IMR-90 (cell line): ENCODE measurements around the gene EIF1AD. TPM values are rescaled to one million over a fixed set of nuclear protein-coding genes. Genes with fewer than 3 reads are reported as not detected.

Experiments
- ATAC-seq: fragments of 200-7000 bp; cut with Tn5 transposase; 2 replicates; pipeline ENCODE4 v1.9.1; 2020; ENCODE audit warnings: low read depth, mild to moderate bottlenecking, moderate library complexity
- BruUV-seq: library from RNA; stranded (reverse); fragments of 400-500 nt; replicated peaks from 2 replicates; lab custom pipeline; 2021; lab: Mats Ljungman, UMichigan
- CTCF ChIA-PET: fragments of 300-600 bp; formaldehyde crosslinking; extraction: SDS; loops from one replicate; lab custom pipeline; 2021; ENCODE audit warnings: antibody characterized with exemption; lab: Yijun Ruan, JAX
- POLR2A ChIA-PET: fragments of 300-600 bp; sonication (Branson Sonifier 250); formaldehyde crosslinking; loops from one replicate; lab custom pipeline; 2022; ENCODE audit warnings: antibody characterized with exemption; ENCODE audit not compliant: unreplicated experiment; lab: Charles Lee
- DNase-seq: peaks from one replicate; pipeline ENCODE4 v3.0.0; 2013
- H2AFZ ChIP-seq: replicated peaks from 2 replicates; pipeline ENCODE3; 2013; ENCODE audit warnings: low read length, mild to moderate bottlenecking; ENCODE audit not compliant: poor library complexity
- H2AK5ac ChIP-seq: 2 replicates; pipeline ENCODE4 v1.6.1; 2013; ENCODE audit warnings: low read depth, low read length, inconsistent platforms
- H2AK9ac ChIP-seq: replicated peaks from 2 replicates; pipeline ENCODE3; 2013; ENCODE audit warnings: mild to moderate bottlenecking, low read depth, low read length, moderate library complexity; ENCODE audit not compliant: poor library complexity
- H2BK120ac ChIP-seq: 2 replicates; pipeline ENCODE4 v1.6.1; 2013; ENCODE audit warnings: low read depth, low read length, inconsistent platforms
- H2BK15ac ChIP-seq: 3 replicates; pipeline ENCODE4 v1.6.1; 2013; ENCODE audit warnings: low read depth, low read length, inconsistent platforms
- H2BK20ac ChIP-seq: 2 replicates; pipeline ENCODE4 v1.6.1; 2013; ENCODE audit warnings: low read depth, mild to moderate bottlenecking, inconsistent platforms, low read length, moderate library complexity
- H2BK5ac ChIP-seq: 2 replicates; pipeline ENCODE4 v1.6.1; 2013; ENCODE audit warnings: mild to moderate bottlenecking, low read depth, low read length, inconsistent platforms; ENCODE audit not compliant: poor library complexity, severe bottlenecking
- H3K14ac ChIP-seq: replicated peaks from 2 replicates; pipeline ENCODE4 v1.6.1; 2013; ENCODE audit warnings: low read depth, low read length, inconsistent platforms
- H3K18ac ChIP-seq: 2 replicates; pipeline ENCODE4 v1.6.1; 2013; ENCODE audit warnings: low read depth, low read length, control low read depth
- H3K23ac ChIP-seq: 2 replicates; pipeline ENCODE4 v1.6.1; 2013; ENCODE audit warnings: low read depth, low read length, inconsistent platforms
- H3K27ac ChIP-seq: 2 replicates; pipeline ENCODE4 v1.5.1; 2013; ENCODE audit warnings: mild to moderate bottlenecking, control low read depth, low read length; ENCODE audit not compliant: insufficient read depth
- H3K27me3 ChIP-seq: 2 replicates; pipeline ENCODE4 v1.6.1; 2013; ENCODE audit warnings: low read length; ENCODE audit not compliant: control insufficient read depth, insufficient read depth
- H3K36me3 ChIP-seq: 2 replicates; pipeline ENCODE4 v1.6.1; 2013; ENCODE audit warnings: low read length, mixed read lengths; ENCODE audit not compliant: control insufficient read depth, insufficient read depth
- H3K4ac ChIP-seq: 2 replicates; pipeline ENCODE4 v1.6.1; 2013; ENCODE audit warnings: low read depth, low read length, inconsistent platforms
- H3K4me1 ChIP-seq: 2 replicates; pipeline ENCODE4 v1.6.1; 2013; ENCODE audit warnings: low read length, mixed read lengths; ENCODE audit not compliant: control insufficient read depth, insufficient read depth
- H3K4me2 ChIP-seq: 2 replicates; pipeline ENCODE4 v1.6.1; 2013; ENCODE audit warnings: low read depth, mild to moderate bottlenecking, control low read depth, low read length, moderate library complexity
- H3K4me3 ChIP-seq: 2 replicates; pipeline ENCODE4 v1.5.1; 2013; ENCODE audit warnings: low read depth, mild to moderate bottlenecking, control low read depth, low read length, moderate library complexity; ENCODE audit not compliant: insufficient read depth
- H3K56ac ChIP-seq: 2 replicates; pipeline ENCODE4 v1.6.1; 2013; ENCODE audit warnings: low read length, inconsistent platforms; ENCODE audit not compliant: insufficient read depth; ENCODE audit errors: extremely low read depth
- H3K79me1 ChIP-seq, 2 experiments: 2 replicates each; pipeline ENCODE4 v1.6.1; 2013; ENCODE audit warnings: low read length in 2 of 2, inconsistent platforms in 1 of 2, low read depth in 1 of 2
- H3K9ac ChIP-seq: 2 replicates; pipeline ENCODE4 v1.6.1; 2013; ENCODE audit warnings: low read depth, low read length, control low read depth
- H3K9me1 ChIP-seq: 2 replicates; pipeline ENCODE4 v1.6.1; 2013; ENCODE audit warnings: low read length, inconsistent platforms; ENCODE audit not compliant: insufficient read depth
- H3K9me3 ChIP-seq: 2 replicates; pipeline ENCODE4 v1.6.1; 2013; ENCODE audit warnings: low read length; ENCODE audit not compliant: control insufficient read depth, insufficient read depth
- H4K20me1 ChIP-seq: 2 replicates; pipeline ENCODE4 v1.6.1; 2013; ENCODE audit warnings: low read length, inconsistent platforms; ENCODE audit not compliant: insufficient read depth
- H4K5ac ChIP-seq: 2 replicates; pipeline ENCODE4 v1.6.1; 2013; ENCODE audit warnings: mild to moderate bottlenecking, low read depth, low read length, control low read depth
- H4K8ac ChIP-seq, 2 experiments: 2 replicates each; pipeline ENCODE4 v1.6.1; 2013; ENCODE audit warnings: low read depth in 2 of 2, low read length in 2 of 2, control low read depth in 1 of 2, inconsistent platforms in 1 of 2
- H4K91ac ChIP-seq: 2 replicates; pipeline ENCODE4 v1.6.1; 2013; ENCODE audit warnings: low read depth, low read length, inconsistent platforms; ENCODE audit not compliant: insufficient read depth
- CEBPB ChIP-seq: IDR thresholded peaks from 2 replicates; pipeline ENCODE4 v1.6.1; 2012; ENCODE audit warnings: low read depth, low read length, improper control_type of control experiment
- CHD1 ChIP-seq: IDR thresholded peaks from 2 replicates; pipeline ENCODE4 v1.6.1; 2012; ENCODE audit warnings: low read depth, low read length, improper control_type of control experiment
- CTCF ChIP-seq: conservative IDR thresholded peaks from 2 replicates; pipeline ENCODE4 v1.5.1; 2012; ENCODE audit warnings: mild to moderate bottlenecking, low read depth, low read length, improper control_type of control experiment
- MAFK ChIP-seq: IDR thresholded peaks from 2 replicates; pipeline ENCODE4 v1.6.1; 2012; ENCODE audit warnings: low read depth, low read length, improper control_type of control experiment
- WGBS, 2 experiments: methylation state at CpG; one replicate each; pipeline versions ENCODE4 v1.1.5 to v1.1.7; 2013; ENCODE audit warnings: missing lambda C conversion rate in 2 of 2; ENCODE audit not compliant: insufficient read length in 1 of 2; ENCODE audit errors: extremely low coverage in 2 of 2; 5-methylcytosine and 5-hydroxymethylcytosine counted together
- dilution Hi-C: fragments of 300-500 bp; cut with HindIII; formaldehyde crosslinking; loops from one replicate; pipeline ENCODE4 v1.14.3; 2018; ENCODE audit warnings: low sequenced_read_pairs; ENCODE audit not compliant: unreplicated experiment
- in situ Hi-C: fragments of 300-500 bp; cut with MboI; formaldehyde crosslinking; loops from 3 replicates; pipeline ENCODE4 v1.14.3; 2019; ENCODE audit warnings: low sequenced_read_pairs, inconsistent platforms, mixed read lengths
- intact Hi-C: fragments of 100-400 bp; cut with micrococcal nuclease; formaldehyde crosslinking; loops from 2 replicates; pipeline ENCODE4 v1.10.0; 2022
- polyA plus RNA-seq, 3 experiments: library from polyadenylated mRNA; depleted of rRNA; stranded (reverse); fragments of >200 nt; gene quantifications; 2 replicates each; pipeline ENCODE4 v1.2.3, GENCODE V29; 2012; ENCODE audit warnings: low replicate concordance in 1 of 3
- total RNA-seq: library from RNA; depleted of rRNA; stranded (reverse); fragments of >200 nt; gene quantifications from 2 replicates; pipeline ENCODE4 v1.2.3, GENCODE V29; 2012

The EIF1AD gene
- total and polyA plus RNA-seq, 2 of the 4 experiments (the other 2 are of a cell fraction), result 32.5 to 62.6 TPM

- Histone ChIP-seq H4K20me1 (0 out of 2 replicates have a peak, but pooled peaks cover 3% of the 10 kb centered on the region), H3K36me3 (no peaks in the 10 kb centered on the region), H3K9me1 (no peaks in the 10 kb centered on the region), H2BK15ac (no peak overlapping the region), H3K9ac (no peak overlapping the region), H3K18ac (no peak overlapping the region), H2BK20ac (no peak overlapping the region), H3K4me1 (no peaks in the 10 kb centered on the region; the same call in 1 of the 2 replicates), H4K91ac (no peak overlapping the region), H3K27me3 (peaks cover 33% of the 10 kb centered on the region), H2AFZ (no peak overlapping the region), H3K4me3 (no peak overlapping the region), H3K14ac (no peak overlapping the region), H3K4ac (no peak overlapping the region), H3K23ac (no peak overlapping the region), H3K9me3 (no peaks in the 10 kb centered on the region; the same call in 1 of the 2 replicates), H4K8ac (no peak overlapping the region), H3K27ac (no peak overlapping the region), H3K4me2 (no peak overlapping the region), H3K56ac (no peak overlapping the region), H3K79me1 (no peaks in the 10 kb centered on the region), H2BK120ac (no peak overlapping the region), H2AK9ac (no peak overlapping the region), H4K5ac (no peak overlapping the region), H2AK5ac (no peak overlapping the region), H2BK5ac (no peak overlapping the region)
- ChIA-PET POLR2A (no interaction called here), CTCF (interaction anchor here (0.6 to 1.5 kb wide), 2 partner anchors 37 to 979 kb away, joined by 3 read pairs; no protein-coding TSS in a partner anchor)
- WGBS, 2 experiments, result 95% methylated on average over 67 of the region's 88 CpGs; no CpG with 5 or more reads in 1 of the 2 experiments
- DNase-seq (no peak), ATAC-seq (no peak)
- no TSS peak for BruUV-seq
- in situ Hi-C loops (no loop called here), dilution Hi-C loops (no loop called here), intact Hi-C loops (no loop called here)
- TF ChIP-seq MAFK (no peak), CEBPB (no peak), CHD1 (no peak), CTCF (no peak)
Measured at GRCh38 chr11:66042996-66043906, 41.3 kb upstream of the EIF1AD start.
